GM21825 (cell line): ENCODE measurements around the gene CIDEB.

Experiments
- ATAC-seq: cut with Tn5 transposase; IDR thresholded peaks from one replicate; pipeline ENCODE4 v1.9.1; 2021; ENCODE audit warnings: mild to moderate bottlenecking, moderate library complexity; ENCODE audit not compliant: unreplicated experiment

The CIDEB gene

GRCh38 chr14:24255438-24255837 is 52.3 kb downstream of the CIDEB start:
- ATAC-seq, result no peak
